IMR-90 (cell line): ENCODE results near the gene MKNK2.

Experiments used
- POLR2A ChIP-seq: IDR thresholded peaks from 2 replicates; pipeline ENCODE4 v1.6.1; 2012; ENCODE audit warnings: mild to moderate bottlenecking, low read depth, low read length
- RFX5 ChIP-seq: IDR thresholded peaks from 2 replicates; pipeline ENCODE4 v1.8.0; 2012; ENCODE audit warnings: low read depth, mild to moderate bottlenecking, low read length, moderate library complexity

DNA sequence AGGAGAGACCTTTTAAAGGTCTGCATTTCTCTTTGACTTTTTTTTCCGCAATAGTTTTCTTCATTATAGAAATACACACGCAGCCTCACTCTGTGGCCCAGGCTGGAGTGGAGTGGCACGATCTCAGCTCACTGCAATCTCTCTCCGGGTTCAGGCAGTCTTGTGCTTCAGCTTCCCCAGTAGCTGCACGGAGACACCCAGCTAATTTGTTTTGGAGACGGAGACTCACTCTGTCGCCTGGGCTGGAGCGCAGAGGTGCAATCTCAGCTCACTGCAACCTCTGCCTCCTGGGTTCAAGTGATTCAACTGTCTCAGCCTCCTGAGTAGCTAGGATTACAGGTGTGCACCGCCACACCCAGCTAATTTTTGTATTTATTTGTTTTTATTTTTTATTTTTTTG is 11.7 kb upstream of the MKNK2 start:
- no peak for TF ChIP-seq POLR2A
- TF ChIP-seq RFX5, result no peak
